ENCODE data around the gene PCSK6.

- TF ChIP-seq, protein P1, sequence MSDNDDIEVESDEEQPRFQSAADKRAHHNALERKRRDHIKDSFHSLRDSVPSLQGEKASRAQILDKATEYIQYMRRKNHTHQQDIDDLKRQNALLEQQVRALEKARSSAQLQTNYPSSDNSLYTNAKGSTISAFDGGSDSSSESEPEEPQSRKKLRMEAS (IDR thresholded peaks at IDR 0.05), result no peak
- TF ChIP-seq TCF12 (IDR thresholded peaks at IDR 0.05; ENCODE audit: low read depth), result no peak
- no peak for TF ChIP-seq YY1 (IDR thresholded peaks at IDR 0.05; ENCODE audit: low read depth)
- TF ChIP-seq, protein P2, sequence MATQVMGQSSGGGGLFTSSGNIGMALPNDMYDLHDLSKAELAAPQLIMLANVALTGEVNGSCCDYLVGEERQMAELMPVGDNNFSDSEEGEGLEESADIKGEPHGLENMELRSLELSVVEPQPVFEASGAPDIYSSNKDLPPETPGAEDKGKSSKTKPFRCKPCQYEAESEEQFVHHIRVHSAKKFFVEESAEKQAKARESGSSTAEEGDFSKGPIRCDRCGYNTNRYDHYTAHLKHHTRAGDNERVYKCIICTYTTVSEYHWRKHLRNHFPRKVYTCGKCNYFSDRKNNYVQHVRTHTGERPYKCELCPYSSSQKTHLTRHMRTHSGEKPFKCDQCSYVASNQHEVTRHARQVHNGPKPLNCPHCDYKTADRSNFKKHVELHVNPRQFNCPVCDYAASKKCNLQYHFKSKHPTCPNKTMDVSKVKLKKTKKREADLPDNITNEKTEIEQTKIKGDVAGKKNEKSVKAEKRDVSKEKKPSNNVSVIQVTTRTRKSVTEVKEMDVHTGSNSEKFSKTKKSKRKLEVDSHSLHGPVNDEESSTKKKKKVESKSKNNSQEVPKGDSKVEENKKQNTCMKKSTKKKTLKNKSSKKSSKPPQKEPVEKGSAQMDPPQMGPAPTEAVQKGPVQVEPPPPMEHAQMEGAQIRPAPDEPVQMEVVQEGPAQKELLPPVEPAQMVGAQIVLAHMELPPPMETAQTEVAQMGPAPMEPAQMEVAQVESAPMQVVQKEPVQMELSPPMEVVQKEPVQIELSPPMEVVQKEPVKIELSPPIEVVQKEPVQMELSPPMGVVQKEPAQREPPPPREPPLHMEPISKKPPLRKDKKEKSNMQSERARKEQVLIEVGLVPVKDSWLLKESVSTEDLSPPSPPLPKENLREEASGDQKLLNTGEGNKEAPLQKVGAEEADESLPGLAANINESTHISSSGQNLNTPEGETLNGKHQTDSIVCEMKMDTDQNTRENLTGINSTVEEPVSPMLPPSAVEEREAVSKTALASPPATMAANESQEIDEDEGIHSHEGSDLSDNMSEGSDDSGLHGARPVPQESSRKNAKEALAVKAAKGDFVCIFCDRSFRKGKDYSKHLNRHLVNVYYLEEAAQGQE (IDR thresholded peaks at IDR 0.05; ENCODE audit: low read depth), result no peak
- no peak for TF ChIP-seq TAF1 (IDR thresholded peaks at IDR 0.05; ENCODE audit: low read depth)
- no peak for TF ChIP-seq EP300 (IDR thresholded peaks at IDR 0.05; ENCODE audit: borderline replicate concordance)
- TF ChIP-seq EGR1 (IDR thresholded peaks at IDR 0.05), result no peak
- TF ChIP-seq NFIC (IDR thresholded peaks at IDR 0.05), result no peak
- no peak for TF ChIP-seq CEBPB (IDR thresholded peaks at IDR 0.05)
- TF ChIP-seq ZBTB7A (IDR thresholded peaks at IDR 0.05; ENCODE audit: low read depth), result no peak
- no peak for TF ChIP-seq RAD21 (IDR thresholded peaks at IDR 0.05; ENCODE audit: low read depth)
- TF ChIP-seq TEAD4 (IDR thresholded peaks at IDR 0.05), result no peak
- no peak for TF ChIP-seq CREB1 (IDR thresholded peaks at IDR 0.05; ENCODE audit: low read depth)
Observed at GRCh38 chr15:101317336-101317872, 172.1 kb downstream of the PCSK6 start.

Measured in Ishikawa (cell line).